SK-N-SH (cell line): ENCODE measurements around the gene PLSCR3. TPM values are rescaled to one million over a fixed set of nuclear protein-coding genes. Genes with fewer than 3 reads are reported as not detected.
"Not testable (repeated sequence)": the region's sequence is repeated elsewhere in the genome, so short reads cannot be mapped to it uniquely, and the experiment has no call there.

ENCODE experiments used
- CTCF ChIA-PET: fragments of 300-600, 350-600 bp; formaldehyde crosslinking; extraction: SDS; loops from one replicate; lab custom pipeline; 2021; lab: Yijun Ruan, JAX
- POLR2A ChIA-PET: fragments of 350-600 bp; sonication (Branson Sonifier 250); formaldehyde crosslinking; extraction: SDS; loops from one replicate; lab custom pipeline; 2020; ENCODE audit warnings: antibody characterized with exemption, inconsistent platforms; lab: Yijun Ruan, JAX
- DNase-seq: peaks from one replicate; pipeline ENCODE4 v3.0.0; 2012
- H2AFZ ChIP-seq: fragments of 200-600 bp; sonication (generic); 2 replicates; pipeline ENCODE4 v1.8.1; 2016; ENCODE audit warnings: antibody characterized with exemption, mild to moderate bottlenecking, low read depth
- H3F3A ChIP-seq: fragments of 200-600 bp; sonication (generic); replicated peaks from 2 replicates; pipeline ENCODE3; 2016; ENCODE audit warnings: antibody characterized with exemption, mild to moderate bottlenecking; ENCODE audit not compliant: insufficient read depth
- H3K27ac ChIP-seq, 2 experiments: fragments of 200-500 bp in 1 of 2; fragments of 200-600 bp in 1 of 2; sonication (Bioruptor generic) in 1 of 2; sonication (generic), shearing (Covaris generic) in 1 of 2; 2 replicates each; pipeline versions ENCODE4 v1.5.1 to v1.6.1; 2014 to 2016; ENCODE audit warnings: low read depth in 2 of 2, inconsistent platforms in 1 of 2, low read length in 1 of 2, mild to moderate bottlenecking in 1 of 2, mixed read lengths in 1 of 2
- H3K27me3 ChIP-seq: fragments of 200-600 bp; sonication (generic), shearing (Covaris generic); 2 replicates; pipeline ENCODE4 v1.6.1; 2016; ENCODE audit warnings: mixed run types; ENCODE audit not compliant: insufficient read depth
- H3K36me3 ChIP-seq, 2 experiments: fragments of 200-500 bp in 1 of 2; fragments of 200-600 bp in 1 of 2; sonication (Bioruptor generic) in 1 of 2; sonication (generic) in 1 of 2; replicated peaks in 1 of 2; 2 replicates each; pipeline versions ENCODE3 to v1.5.1; 2014 to 2016; ENCODE audit warnings: low read length in 1 of 2, mild to moderate bottlenecking in 1 of 2; ENCODE audit not compliant: insufficient read depth in 2 of 2, control insufficient read depth in 1 of 2
- H3K4me1 ChIP-seq, 2 experiments: fragments of 200-500 bp in 1 of 2; fragments of 200-600 bp in 1 of 2; sonication (Bioruptor generic) in 1 of 2; sonication (generic), shearing (Covaris generic) in 1 of 2; 2 replicates each; pipeline versions ENCODE4 v1.5.1 to v1.6.1; 2014 to 2016; ENCODE audit warnings: low read depth in 1 of 2, low read length in 1 of 2, mixed run types in 1 of 2; ENCODE audit not compliant: insufficient read depth in 2 of 2, control insufficient read depth in 1 of 2
- H3K4me2 ChIP-seq: fragments of 200-600 bp; sonication (generic), shearing (Covaris generic); 2 replicates; pipeline ENCODE4 v1.6.1; 2017; ENCODE audit warnings: mixed run types
- H3K4me3 ChIP-seq, 2 experiments: fragments of 200-500 bp in 1 of 2; fragments of 200-600 bp in 1 of 2; sonication (Bioruptor generic) in 1 of 2; sonication (generic), shearing (Covaris generic) in 1 of 2; 2 replicates each; pipeline versions ENCODE4 v1.5.1 to v1.8.1; 2014 to 2016; ENCODE audit warnings: low read depth in 2 of 2, inconsistent platforms in 1 of 2, low read length in 1 of 2, mild to moderate bottlenecking in 1 of 2, mixed read lengths in 1 of 2, moderate library complexity in 1 of 2
- H3K79me2 ChIP-seq: fragments of 200-600 bp; sonication (generic); 2 replicates; pipeline ENCODE4 v1.8.1; 2017; ENCODE audit warnings: mild to moderate bottlenecking; ENCODE audit not compliant: insufficient read depth
- H3K9ac ChIP-seq: fragments of 200-600 bp; sonication (generic); 2 replicates; pipeline ENCODE4 v1.6.1; 2017; ENCODE audit warnings: mixed run types
- H3K9me2 ChIP-seq: fragments of 200-600 bp; sonication (generic); 2 replicates; pipeline ENCODE4 v1.6.1; 2017; ENCODE audit warnings: mixed run types
- H3K9me3 ChIP-seq: fragments of 200-600 bp; sonication (generic); 2 replicates; pipeline ENCODE4 v1.6.1; 2017; ENCODE audit warnings: mixed run types, mild to moderate bottlenecking, moderate library complexity
- H4K20me1 ChIP-seq: fragments of 200-600 bp; sonication (generic); 2 replicates; pipeline ENCODE4 v1.6.1; 2017; ENCODE audit warnings: mild to moderate bottlenecking, mixed run types; ENCODE audit not compliant: insufficient read depth
- CHD2 ChIP-seq: fragments of 150-350 bp; IDR thresholded peaks from 2 replicates; pipeline ENCODE4 v1.6.1; 2018; ENCODE audit warnings: low read length; ENCODE audit not compliant: partially characterized antibody
- ELF1 ChIP-seq: IDR thresholded peaks from 2 replicates; pipeline ENCODE4 v1.4.0; 2012
- FOXJ3 ChIP-seq: sonication (generic); formaldehyde crosslinking; IDR thresholded peaks from 2 replicates; pipeline ENCODE4 v1.5.1; 2020; ENCODE audit warnings: mild to moderate bottlenecking, missing genetic modification reagents
- FOXM1 ChIP-seq: IDR thresholded peaks from 2 replicates; pipeline ENCODE4 v1.4.0; 2012; ENCODE audit warnings: low read depth, mild to moderate bottlenecking
- GATA2 ChIP-seq: sonication (generic); formaldehyde crosslinking; IDR thresholded peaks from 2 replicates; pipeline ENCODE4 v1.5.0; 2020; ENCODE audit warnings: mild to moderate bottlenecking, missing genetic modification reagents
- IRF3 ChIP-seq: fragments of 150-350 bp; IDR thresholded peaks from 2 replicates; pipeline ENCODE4 v1.6.1; 2016; ENCODE audit warnings: mild to moderate bottlenecking, low read depth, low read length
- MEF2A ChIP-seq: IDR thresholded peaks from 2 replicates; pipeline ENCODE4 v1.4.0; 2012; ENCODE audit warnings: low read depth, borderline replicate concordance
- MXI1 ChIP-seq: IDR thresholded peaks from 2 replicates; pipeline ENCODE4 v1.6.1; 2012; ENCODE audit warnings: mild to moderate bottlenecking, low read depth, low read length, improper control_type of control experiment
- NRF1 ChIP-seq: IDR thresholded peaks from 2 replicates; pipeline ENCODE4 v1.6.1; 2012; ENCODE audit warnings: low read depth, mild to moderate bottlenecking, low read length
- RCOR1 ChIP-seq: fragments of 150-350 bp; IDR thresholded peaks from 2 replicates; pipeline ENCODE4 v1.6.1; 2017; ENCODE audit warnings: antibody characterized with exemption, low read length
- RFX5 ChIP-seq: IDR thresholded peaks from 2 replicates; pipeline ENCODE4 v1.6.1; 2012; ENCODE audit warnings: mild to moderate bottlenecking, improper control_type of control experiment, low read length
- SMC3 ChIP-seq: IDR thresholded peaks from 2 replicates; pipeline ENCODE4 v1.6.1; 2012; ENCODE audit warnings: low read depth, low read length, improper control_type of control experiment
- TCF12 ChIP-seq: IDR thresholded peaks from 2 replicates; pipeline ENCODE4 v1.4.0; 2012
- USF1 ChIP-seq: IDR thresholded peaks from 2 replicates; pipeline ENCODE4 v1.4.0; 2012; ENCODE audit warnings: low read depth, borderline replicate concordance
- YY1 ChIP-seq: IDR thresholded peaks from 2 replicates; pipeline ENCODE4 v1.4.0; 2012; ENCODE audit warnings: low read depth, mild to moderate bottlenecking
- WGBS: methylation state at CpG from one replicate; pipeline ENCODE4 v1.1.6; 2017; ENCODE audit warnings: low lambda C conversion rate; 5-methylcytosine and 5-hydroxymethylcytosine counted together
- polyA plus RNA-seq, 3 experiments: library from polyadenylated mRNA; depleted of rRNA; stranded (reverse); fragments of >200 nt; gene quantifications; 2 replicates each; pipeline ENCODE4 v1.2.3, GENCODE V29; 2012
- TF ChIP-seq, protein P1 (sequence below): fragments of 150-350 bp; IDR thresholded peaks from 2 replicates; pipeline ENCODE4 v1.6.1; 2017; ENCODE audit warnings: antibody characterized with exemption, low read length, low read depth, borderline replicate concordance

The PLSCR3 gene
- polyA plus RNA-seq, 1 of the 3 experiments (the other 2 are of a cell fraction): 95.0 TPM

- no peaks in the 10 kb centered on the region for H3K27me3 ChIP-seq
- no peaks in the 10 kb centered on the region for H3K9me2 ChIP-seq
- H3K9ac ChIP-seq: no peak overlapping the region
- no peak overlapping the region for H2AFZ ChIP-seq
- POLR2A ChIA-PET: no interaction called here
- H3K4me3 ChIP-seq: no peak overlapping the region
- H3K4me2 ChIP-seq: no peak overlapping the region
- no peaks in the 10 kb centered on the region for H3K79me2 ChIP-seq
- H4K20me1 ChIP-seq: no peaks in the 10 kb centered on the region
- no peak for DNase-seq
- no peaks in the 10 kb centered on the region; a peak in 1 of 4 replicates for H3K4me1 ChIP-seq
- 65% methylated on average over 5 of the region's 5 CpGs for WGBS
- H3K36me3 ChIP-seq: no peaks in the 10 kb centered on the region
- H3K9me3 ChIP-seq: no peaks in the 10 kb centered on the region
- peaks cover 2% of the 10 kb centered on the region for H3F3A ChIP-seq
- H3K27ac ChIP-seq: no peak overlapping the region
- TF ChIP-seq YY1: no peak
- TF ChIP-seq NRF1: no peak
- CTCF ChIA-PET: interaction anchor here (1.1 to 3.5 kb wide), 4 partner anchors 11 to 191 kb away, joined by 3 to 40 read pairs (median 4); partner anchors contain the start of genes TMEM95 and TNK1
These were observed 24.5 kb downstream of the PLSCR3 start for GRCh38 chr17:7369825-7370224.

GRCh38 chr17:7368599-7368994 is 25.7 kb downstream of the PLSCR3 start:
- not testable (repeated sequence) for H2AFZ ChIP-seq, H3K9me2 ChIP-seq, H3K9ac ChIP-seq, H3K27ac ChIP-seq, H3K4me2 ChIP-seq, H4K20me1 ChIP-seq, H3K79me2 ChIP-seq, H3K4me3 ChIP-seq, DNase-seq, H3F3A ChIP-seq, H3K9me3 ChIP-seq, H3K4me1 ChIP-seq, H3K27me3 ChIP-seq, H3K36me3 ChIP-seq
- ChIA-PET CTCF (interaction anchor here (0.6 to 3.5 kb wide), 3 partner anchors 14 to 192 kb away, joined by 3 to 40 read pairs (median 3); partner anchors contain the start of gene TMEM95), POLR2A (interaction anchor here (0.6 kb wide), 1 partner anchor 19 kb away, joined by 3 read pairs; no protein-coding TSS in a partner anchor)
- WGBS: 84% methylated on average over 5 of the region's 5 CpGs

DNA sequence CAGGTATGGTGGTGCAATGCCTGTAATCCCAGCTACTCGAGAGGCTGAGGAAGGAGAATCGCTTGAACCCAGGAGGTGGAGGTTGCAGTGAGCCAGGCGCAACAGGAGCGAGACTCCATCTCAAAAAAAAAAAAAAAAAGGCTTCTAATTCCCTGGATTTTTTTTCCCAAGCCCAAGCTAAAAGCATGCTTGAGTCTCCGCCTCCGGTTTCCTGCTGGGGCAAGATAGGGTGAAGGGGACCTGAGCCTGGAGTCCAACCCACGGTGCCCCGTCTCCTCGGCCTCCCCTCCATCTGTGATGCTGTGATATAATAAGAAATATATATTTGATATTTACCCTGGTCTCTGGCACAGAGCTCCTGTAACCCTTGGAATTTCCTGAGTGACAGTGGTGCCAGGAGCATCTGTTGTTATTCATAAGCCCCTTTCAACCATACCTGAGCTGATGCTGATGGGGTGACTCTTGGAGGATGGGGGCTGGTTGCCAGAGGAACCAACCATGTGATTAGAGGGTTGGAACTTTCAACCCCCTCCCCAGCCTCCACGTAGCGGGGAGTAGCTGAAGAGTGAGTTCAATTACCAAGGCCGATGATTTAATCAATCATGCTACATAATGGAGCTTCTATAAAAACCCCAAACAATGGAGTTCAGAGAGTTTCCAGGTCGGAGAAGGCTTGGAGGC is 26.3 kb downstream of the PLSCR3 start:
- Histone ChIP-seq H3K36me3 (no peaks in the 10 kb centered on the region), H3K79me2 (no peaks in the 10 kb centered on the region), H3F3A (no peaks in the 10 kb centered on the region), H3K9me3 (no peaks in the 10 kb centered on the region), H3K27ac (no peak overlapping the region), H4K20me1 (no peaks in the 10 kb centered on the region), H3K9ac (no peak overlapping the region), H3K27me3 (no peaks in the 10 kb centered on the region), H3K4me2 (no peak overlapping the region), H3K4me3 (no peak overlapping the region), H3K9me2 (no peaks in the 10 kb centered on the region), H3K4me1 (no peaks in the 10 kb centered on the region; a peak in 1 of 4 replicates), H2AFZ (no peak overlapping the region)
- WGBS: 75% methylated on average over 13 of the region's 13 CpGs
- no peak for DNase-seq
- CTCF ChIA-PET: interaction anchor here (0.6 to 3.5 kb wide), 3 partner anchors 13 to 192 kb away, joined by 3 to 40 read pairs (median 3); partner anchors contain the start of gene TMEM95
- POLR2A ChIA-PET: interaction anchor here (0.6 kb wide), 1 partner anchor 19 kb away, joined by 3 read pairs; no protein-coding TSS in a partner anchor
- no peak for TF ChIP-seq MXI1
- TF ChIP-seq MEF2A: no peak
- TF ChIP-seq FOXM1: no peak
- TF ChIP-seq FOXJ3 (CRISPR knock-in tag): no peak
- no peak for TF ChIP-seq IRF3
- TF ChIP-seq, protein P1, sequence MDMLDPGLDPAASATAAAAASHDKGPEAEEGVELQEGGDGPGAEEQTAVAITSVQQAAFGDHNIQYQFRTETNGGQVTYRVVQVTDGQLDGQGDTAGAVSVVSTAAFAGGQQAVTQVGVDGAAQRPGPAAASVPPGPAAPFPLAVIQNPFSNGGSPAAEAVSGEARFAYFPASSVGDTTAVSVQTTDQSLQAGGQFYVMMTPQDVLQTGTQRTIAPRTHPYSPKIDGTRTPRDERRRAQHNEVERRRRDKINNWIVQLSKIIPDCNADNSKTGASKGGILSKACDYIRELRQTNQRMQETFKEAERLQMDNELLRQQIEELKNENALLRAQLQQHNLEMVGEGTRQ: no peak
- no peak for TF ChIP-seq RCOR1
- TF ChIP-seq RFX5: no peak
- no peak for TF ChIP-seq GATA2 (CRISPR knock-in tag)
- no peak for TF ChIP-seq SMC3
- no peak for TF ChIP-seq CHD2
- TF ChIP-seq ELF1: no peak
- no peak for TF ChIP-seq TCF12
- no peak for TF ChIP-seq USF1
